GM21528 (cell line): ENCODE results near the gene RDH14.
A peak's percentile ranks its signal among the peaks of the same experiment; 100 is the strongest.

Experiments
- ATAC-seq: cut with Tn5 transposase; IDR thresholded peaks from one replicate; pipeline ENCODE4 v1.9.1; 2021; ENCODE audit warnings: mild to moderate bottlenecking, moderate library complexity; ENCODE audit not compliant: unreplicated experiment, low FRiP score

RDH14 gene

GRCh38 chr2:18578033-18578432 lies 17.6 kb upstream of the RDH14 start:
- ATAC-seq = no peak

- ATAC-seq = no peak
Measured at GRCh38 chr2:18566145-18566769, 5.8 kb upstream of the RDH14 start.

GRCh38 chr2:18560797-18561085 lies 288 bp upstream of the RDH14 start:
- ATAC-seq = peak; percentile 2

- no peak for ATAC-seq
Measured at GRCh38 chr2:18559531-18560030, 872 bp downstream of the RDH14 start.

GRCh38 chr2:18558458-18558857 lies 2.0 kb downstream of the RDH14 start:
- no peak for ATAC-seq

- ATAC-seq = no peak
Measured at GRCh38 chr2:18557121-18557520, 3.3 kb downstream of the RDH14 start.

- ATAC-seq = no peak
Measured at GRCh38 chr2:18552351-18553077, 7.9 kb downstream of the RDH14 start.

GRCh38 chr2:18551623-18552022 lies 8.8 kb downstream of the RDH14 start:
- no peak for ATAC-seq

GRCh38 chr2:18551169-18551568 lies 9.3 kb downstream of the RDH14 start:
- no peak for ATAC-seq

GRCh38 chr2:18550433-18550832 lies 10.0 kb downstream of the RDH14 start:
- no peak for ATAC-seq

GRCh38 chr2:18549083-18549482 lies 11.4 kb downstream of the RDH14 start:
- no peak for ATAC-seq

- no peak for ATAC-seq
Measured at GRCh38 chr2:18548621-18549020, 11.8 kb downstream of the RDH14 start.

- peak; percentile 64 for ATAC-seq
Measured at GRCh38 chr2:18546567-18546966, 13.9 kb downstream of the RDH14 start.

- ATAC-seq = no peak
Measured at GRCh38 chr2:18545384-18545783, 15.1 kb downstream of the RDH14 start.

GRCh38 chr2:18544171-18544570 lies 16.3 kb downstream of the RDH14 start:
- ATAC-seq = no peak

- ATAC-seq = no peak
Measured at GRCh38 chr2:18540872-18541271, 19.6 kb downstream of the RDH14 start.

- ATAC-seq = no peak
Measured at GRCh38 chr2:18536697-18537096, 23.8 kb downstream of the RDH14 start.

- ATAC-seq = no peak
Measured at GRCh38 chr2:18536100-18536499, 24.4 kb downstream of the RDH14 start.

- ATAC-seq = no peak
Measured at GRCh38 chr2:18531194-18531593, 29.3 kb downstream of the RDH14 start.

GRCh38 chr2:18527822-18528221 lies 32.6 kb downstream of the RDH14 start:
- ATAC-seq = no peak

GRCh38 chr2:18527326-18527725 lies 33.1 kb downstream of the RDH14 start:
- no peak for ATAC-seq

GRCh38 chr2:18526429-18526828 lies 34.0 kb downstream of the RDH14 start:
- ATAC-seq = no peak
